Embryonic facial prominence (tissue), 1 donor: ENCODE data around the gene PHF24.
"Not testable (repeated sequence)": the region's sequence is repeated elsewhere in the genome, so short reads cannot be mapped to it uniquely, and the experiment has no call there.

Experiments used
- DNase-seq: peaks from one replicate; pipeline ENCODE4 v3.0.0-alpha.2; 2016; ENCODE audit errors: extremely low spot score

PHF24 gene

DNA sequence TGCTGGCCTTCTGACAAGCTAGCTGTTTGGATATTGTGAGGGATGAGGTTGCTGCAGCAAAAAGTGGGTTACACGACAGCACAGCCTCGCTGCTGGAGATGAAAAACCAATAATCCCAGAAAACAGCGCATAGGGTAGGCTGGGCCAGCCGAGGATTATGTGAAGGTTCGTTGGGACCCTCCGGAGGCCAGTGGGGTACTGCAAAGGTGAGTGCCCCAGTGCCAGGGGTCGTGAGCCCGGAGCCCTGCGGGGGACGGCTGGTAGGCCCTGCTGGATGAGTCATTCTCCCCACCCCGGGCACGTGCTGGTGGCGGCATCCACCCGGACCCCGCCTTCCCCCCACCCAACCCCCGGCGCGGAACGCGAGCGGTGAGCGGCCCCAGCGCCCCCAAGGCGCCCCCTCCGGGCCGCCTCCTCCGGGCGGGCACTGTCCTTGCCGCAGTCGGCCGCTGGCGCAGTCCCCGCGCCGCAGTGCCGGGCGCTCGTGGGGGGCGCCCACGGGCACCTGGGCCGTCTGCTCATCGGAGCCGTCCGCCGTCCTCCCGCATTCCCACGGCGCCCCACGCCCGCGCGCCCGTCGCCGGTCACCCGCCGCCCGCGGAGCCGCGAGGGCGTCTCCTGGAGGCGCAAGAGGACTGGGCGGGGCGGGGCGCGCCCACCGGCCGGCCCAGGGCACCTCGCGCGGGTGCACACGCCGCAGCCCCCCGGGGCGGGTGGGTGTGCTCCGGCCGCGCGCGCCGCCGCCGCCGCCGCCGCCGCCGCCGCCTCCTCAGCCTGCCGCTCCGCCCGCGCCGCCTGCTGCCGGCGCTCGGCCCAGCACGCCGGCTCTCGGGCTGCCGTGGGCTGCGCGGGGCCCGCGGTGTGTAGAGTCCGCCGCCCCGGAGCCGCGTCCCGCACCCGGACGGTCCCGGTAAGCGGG is at the start of gene PHF24:
Gene PHF24 (plus strand): TSS at position 794 of the 919 bp plus-strand sequence. CDS start 13,014 bp downstream, outside the sequence.
- no peak for DNase-seq

DNA sequence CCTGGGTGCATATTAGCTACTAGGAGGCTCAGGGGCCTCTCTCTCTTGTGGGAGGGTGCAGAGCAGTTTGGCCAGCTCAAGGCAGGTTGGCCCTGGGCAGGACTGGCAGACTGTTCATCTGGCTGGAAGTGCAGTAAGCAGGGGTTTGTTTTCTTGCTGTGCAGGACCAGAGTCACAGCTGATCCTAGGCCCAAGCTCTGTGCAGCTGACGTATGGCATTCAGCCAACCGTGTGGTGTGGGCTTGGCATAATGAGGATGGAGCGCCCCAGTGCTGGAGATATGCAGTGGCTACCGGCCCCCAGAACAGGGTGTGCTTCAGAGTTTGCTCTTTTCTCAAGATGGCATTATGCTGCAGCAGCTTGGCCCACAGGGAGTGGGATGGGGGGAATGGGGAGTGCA is 31.0 kb upstream of the PHF24 start:
- DNase-seq, result no peak

DNA sequence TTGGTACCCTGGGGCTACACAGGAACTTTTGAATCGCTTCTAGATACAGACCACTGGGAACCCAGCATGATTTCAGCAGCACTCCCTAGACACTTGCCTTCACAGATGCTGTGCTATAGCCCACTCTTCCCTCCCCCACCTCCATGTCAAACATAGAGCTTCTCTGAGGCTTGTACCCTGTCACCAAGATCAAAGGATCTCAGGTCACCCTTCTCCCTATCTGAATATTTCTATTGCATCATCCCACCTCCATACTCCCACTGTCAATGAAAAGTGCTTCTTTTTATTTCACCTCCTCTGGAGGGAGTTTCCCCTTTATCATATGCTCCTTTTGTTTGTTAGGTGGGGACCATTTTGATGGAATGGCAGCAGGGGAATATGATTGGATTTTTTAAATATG is 29.2 kb upstream of the PHF24 start:
- no peak for DNase-seq

DNA sequence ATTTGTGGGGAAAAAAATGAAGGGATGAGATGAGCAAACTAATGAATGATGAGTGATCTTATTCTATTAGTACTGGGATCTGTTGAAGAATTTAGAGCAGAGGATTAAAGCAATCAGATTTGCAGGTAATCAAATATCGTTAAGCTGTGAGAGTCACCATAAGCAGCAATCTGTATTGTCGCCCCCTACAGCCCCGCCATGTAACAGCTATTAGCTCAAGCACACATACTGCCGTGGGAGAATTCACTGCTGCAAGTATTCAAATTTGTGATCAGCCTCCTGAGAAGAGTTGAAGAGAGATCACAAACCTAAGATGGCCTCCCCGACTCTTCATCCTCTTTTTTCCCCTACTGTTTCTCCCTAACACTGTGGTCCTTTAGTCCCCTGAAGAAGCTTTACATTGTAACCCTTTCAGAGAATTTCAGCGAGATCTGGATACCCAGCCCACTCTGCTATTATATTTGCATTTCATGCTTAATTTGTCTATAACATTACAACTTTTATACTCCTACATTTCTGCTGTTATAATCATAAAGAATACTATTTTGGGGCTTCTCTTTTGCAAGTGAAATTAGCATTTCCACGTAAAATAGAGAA is 28.5 kb upstream of the PHF24 start:
- DNase-seq, result no peak

DNA sequence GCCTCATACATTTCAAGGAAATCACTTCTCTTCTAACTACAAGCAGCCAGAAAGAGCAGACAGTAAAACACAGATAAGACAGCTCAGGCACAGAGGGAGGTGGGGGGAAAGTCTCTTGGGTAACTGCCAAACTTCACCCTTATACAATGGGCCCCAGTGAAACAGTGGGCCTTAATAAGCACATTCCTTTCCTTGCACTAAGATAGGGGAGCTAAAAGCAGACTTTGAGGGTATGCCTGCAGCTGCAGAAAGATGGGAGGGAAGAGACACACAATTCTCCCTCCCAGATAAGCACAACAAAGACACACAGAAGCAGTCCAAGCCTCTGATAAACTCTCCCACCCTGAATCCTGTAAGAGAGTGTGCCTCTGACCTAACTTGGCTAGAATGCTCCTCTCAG is 18.1 kb upstream of the PHF24 start:
- not testable (repeated sequence) for DNase-seq

DNA sequence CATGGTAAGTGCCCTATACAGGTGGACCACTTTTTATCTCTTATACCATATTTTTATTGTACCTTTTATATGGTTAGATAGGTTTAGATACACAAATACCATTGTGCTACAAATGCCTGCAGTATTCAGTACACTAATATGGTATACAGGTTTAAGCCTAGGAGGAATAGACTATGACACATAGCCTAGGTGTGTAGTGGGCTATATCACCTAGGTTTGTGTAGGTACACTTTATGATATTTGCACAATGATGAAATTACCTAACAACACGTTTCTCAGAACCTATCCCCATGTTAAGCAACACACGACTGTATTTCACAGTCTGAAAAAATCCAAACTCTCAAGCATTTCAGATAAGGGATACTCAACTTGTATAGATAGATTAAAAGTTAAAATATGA is 9.6 kb upstream of the PHF24 start:
- no peak for DNase-seq

DNA sequence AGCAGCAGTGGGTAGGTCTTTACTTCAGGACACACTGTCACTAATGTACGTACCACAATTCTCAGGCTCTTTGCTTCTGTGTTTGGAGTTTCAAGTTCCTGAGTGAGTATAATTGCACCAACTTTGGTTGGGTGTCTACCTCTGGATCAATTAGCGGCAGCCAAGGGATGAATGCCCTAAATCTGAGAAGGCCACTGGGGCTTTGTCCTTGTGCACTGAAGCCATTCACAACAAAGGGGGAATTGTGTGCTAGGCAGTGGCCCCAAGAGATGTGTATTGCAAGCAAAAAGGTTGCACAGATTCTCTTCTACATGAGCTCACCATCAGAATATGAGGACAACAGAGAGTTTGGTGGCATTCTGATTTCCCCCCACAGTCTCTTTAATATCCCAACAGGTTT is 3.9 kb upstream of the PHF24 start:
- no peak for DNase-seq

DNA sequence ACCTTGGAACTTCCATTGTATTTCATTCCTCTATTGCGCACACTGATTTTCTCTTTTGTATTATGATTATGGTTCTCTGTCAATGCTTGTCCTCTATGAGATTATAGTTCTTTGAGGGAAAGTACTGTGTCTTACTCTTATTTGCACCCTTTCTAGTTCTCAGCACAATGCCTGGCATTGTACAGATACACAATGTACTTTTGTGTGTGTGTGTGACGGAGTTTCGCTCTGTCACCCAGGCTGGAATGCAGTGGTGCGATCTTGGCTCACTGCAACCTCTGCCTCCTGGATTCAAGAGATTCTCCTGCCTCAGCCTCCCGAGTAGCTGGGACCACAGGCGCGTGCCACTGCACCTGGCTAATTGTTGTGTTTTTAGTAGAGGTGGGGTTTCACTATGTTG is 2.0 kb upstream of the PHF24 start:
- DNase-seq, result not testable (repeated sequence)

DNA sequence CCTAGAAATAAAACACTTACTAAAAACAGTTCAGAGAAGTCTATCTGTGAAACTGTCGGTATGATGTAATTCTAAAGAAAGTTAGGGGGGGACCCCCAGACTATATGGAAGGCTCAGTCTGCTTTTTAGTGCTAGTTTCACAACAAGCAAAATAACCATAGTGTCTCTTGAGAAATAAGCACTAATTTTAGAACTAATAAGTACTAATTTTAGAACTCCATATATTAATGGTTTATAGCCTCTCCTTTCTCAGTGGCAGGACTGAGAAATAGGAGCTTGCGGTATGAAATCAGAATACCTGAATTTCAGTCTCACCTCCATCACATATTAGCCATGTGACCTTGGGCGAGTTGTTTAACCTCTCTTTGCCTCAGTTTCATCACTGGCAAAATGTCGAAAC is 1.4 kb upstream of the PHF24 start:
- DNase-seq, result no peak

DNA sequence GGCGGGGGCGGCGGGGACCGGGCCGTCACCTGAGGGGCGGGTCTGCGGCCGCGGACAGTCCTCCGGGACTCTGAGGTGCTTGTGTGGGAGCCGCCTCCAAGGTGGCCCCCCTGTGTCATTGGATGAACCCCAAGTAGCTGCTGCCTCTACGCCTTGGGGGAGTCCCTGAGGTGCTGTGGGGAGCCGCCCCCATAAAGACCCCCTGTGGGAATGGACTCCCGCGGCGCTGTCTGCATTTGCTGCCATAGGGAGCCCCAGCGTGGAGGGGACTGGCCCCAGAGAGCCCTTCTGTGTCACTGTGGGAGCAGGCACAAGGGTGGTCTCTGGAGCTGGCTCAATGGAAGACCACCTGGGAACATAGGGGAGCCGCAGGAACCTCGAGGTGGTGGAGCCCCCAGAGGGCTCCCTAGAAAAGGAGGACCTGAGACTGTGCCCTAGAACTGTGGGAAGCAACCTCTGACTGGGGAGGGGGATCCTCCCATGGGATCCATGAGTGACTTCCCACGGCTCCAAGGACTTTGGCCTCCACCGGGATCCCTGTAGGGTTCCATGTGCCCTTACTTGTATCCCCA is 412 bp downstream of the PHF24 start:
- no peak for DNase-seq

DNA sequence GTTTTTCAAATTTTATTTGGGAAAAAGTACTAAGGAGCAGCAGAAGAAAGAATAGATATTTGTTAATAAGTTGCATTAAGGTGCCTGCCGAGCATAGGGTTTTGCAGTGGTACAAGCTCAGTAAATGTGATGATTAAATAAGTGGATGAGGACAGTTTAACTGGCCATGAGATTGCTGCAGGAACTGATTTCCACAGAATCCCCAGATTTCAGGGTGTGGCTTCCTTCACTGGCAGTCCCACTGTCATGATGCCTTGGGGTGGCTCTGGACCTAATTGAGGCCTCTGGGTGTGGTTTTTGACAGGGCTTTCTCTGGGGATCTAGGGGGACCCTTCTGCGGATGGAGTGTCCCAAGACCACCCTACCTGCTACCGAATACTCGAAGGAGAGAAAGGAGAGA is 1.4 kb downstream of the PHF24 start:
- no peak for DNase-seq

DNA sequence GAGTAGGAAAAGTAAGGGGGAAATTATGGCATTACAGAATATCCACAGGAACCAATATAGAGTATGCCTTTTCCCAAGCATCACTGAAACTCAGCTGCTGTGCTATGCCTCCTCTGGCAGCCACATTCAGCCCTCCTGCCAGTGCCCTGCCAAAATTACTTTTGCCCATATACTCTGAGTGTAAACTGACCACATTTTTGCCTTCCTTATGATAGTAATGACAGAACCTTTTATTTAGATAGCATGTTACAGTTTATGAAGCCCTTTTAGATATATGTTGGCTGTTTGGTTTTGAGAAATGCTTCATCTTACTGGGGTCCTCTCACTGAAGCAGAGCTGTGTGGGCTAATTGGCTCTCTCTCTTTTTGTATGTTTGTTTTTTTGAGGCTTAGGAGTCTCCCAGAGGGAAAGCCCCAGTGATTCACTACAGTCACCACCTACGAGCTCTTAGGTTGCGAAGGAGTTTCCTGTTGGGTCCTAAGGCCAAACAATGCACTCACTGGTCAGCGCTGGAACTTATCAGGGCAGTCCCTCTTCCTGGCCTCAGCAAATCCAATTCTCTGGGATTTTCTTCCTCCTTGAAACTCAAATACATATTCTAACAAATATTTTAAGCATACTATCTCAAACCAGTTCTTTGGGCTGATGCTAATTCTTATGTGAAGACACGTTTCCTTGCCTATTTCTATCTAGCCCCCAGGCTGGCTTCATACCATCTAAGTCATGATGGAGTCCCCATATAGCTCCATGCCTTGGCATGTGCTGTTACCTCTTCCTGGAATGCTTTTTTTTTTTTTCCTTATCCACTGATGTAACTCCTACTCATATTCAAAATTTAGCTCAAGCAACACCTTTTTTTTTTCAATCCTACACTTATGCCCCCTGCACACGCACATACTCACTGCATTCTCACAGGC is 3.7 kb downstream of the PHF24 start:
- DNase-seq, result no peak

DNA sequence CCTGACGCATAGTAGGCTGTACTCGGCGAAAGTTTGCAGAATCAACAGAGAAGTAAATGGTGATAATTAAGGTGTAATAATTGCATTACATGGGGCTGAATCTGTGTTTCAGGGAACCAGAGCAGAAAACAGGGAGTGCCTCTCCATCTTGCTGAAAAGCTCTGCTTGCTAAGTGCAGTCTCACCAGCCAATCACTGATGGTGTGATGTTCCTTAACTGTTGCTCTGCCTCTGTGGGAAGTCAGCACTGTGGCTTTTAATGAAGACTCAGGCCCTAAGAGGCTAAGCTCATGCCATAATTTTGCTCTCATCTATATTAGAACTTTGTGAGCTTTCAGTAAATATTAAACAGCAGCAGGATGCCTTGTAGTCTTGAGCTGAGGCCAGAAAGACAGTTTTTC is 4.5 kb downstream of the PHF24 start:
- DNase-seq, result no peak

DNA sequence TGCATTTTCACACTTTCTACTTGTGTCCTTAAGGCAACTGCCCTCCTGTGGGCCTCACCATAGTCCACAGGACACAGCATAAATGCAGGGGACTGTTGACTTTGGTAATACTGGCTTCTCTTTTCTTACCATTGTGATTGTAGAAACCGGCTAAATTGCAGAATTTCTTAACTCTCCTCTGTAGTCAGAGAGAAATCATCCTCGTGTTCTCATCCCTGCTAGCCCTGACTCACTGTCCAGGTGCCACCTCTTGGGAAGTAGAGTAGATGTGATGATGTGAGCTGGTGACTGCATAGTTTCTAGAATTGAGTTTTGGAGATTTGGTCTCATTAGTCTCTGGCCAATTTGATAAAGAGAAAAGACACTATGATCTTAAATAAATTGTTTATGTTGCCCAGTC is 5.5 kb downstream of the PHF24 start:
- no peak for DNase-seq

DNA sequence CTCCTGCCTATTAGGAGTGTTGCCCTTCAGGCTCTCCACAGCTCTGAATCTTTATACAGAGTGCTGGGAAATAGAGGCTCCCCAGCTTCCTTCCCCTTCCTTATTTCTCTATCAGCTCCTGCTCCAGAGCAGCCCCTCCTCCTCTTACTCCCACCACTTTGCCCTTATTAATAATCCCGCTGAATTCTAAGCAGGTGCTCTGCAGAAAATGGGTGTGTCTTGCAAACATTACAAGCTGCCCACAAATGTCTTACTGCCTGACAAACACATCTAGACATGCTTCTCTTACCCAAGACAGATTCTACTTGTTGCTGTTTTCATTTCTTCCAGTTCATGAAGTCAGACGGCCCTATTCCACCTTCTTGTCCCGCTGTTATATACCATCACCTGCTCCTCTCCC is 6.4 kb downstream of the PHF24 start:
- DNase-seq, result no peak

DNA sequence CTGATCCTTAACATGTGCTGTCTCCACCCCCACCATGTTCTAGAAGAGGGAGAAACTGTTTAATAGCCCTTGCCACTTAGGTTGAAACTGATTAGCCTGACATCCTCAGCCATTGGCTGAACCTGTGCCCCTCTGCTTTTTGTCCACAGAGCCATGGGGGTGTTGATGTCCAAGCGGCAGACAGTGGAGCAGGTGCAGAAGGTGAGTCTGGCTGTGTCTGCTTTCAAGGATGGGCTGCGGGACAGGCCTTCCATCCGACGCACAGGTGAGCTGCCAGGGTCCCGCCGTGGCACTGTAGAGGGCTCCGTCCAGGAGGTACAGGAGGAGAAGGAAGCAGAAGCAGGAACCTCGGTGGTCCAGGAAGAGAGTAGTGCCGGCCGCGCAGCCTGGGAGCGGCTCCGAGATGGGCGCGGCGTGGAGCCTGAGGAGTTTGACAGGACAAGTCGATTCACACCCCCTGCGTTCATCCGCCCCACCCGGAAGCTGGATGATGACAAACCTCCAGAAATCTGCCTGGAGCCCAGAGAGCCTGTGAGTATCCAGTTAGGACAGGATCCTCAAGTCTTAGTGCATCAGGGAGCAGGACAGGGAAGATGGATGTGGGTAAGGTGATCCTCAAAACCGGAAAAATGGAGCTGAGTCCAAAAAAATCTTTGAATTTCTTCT is 13.2 kb downstream of the PHF24 start:
- DNase-seq, result no peak

DNA sequence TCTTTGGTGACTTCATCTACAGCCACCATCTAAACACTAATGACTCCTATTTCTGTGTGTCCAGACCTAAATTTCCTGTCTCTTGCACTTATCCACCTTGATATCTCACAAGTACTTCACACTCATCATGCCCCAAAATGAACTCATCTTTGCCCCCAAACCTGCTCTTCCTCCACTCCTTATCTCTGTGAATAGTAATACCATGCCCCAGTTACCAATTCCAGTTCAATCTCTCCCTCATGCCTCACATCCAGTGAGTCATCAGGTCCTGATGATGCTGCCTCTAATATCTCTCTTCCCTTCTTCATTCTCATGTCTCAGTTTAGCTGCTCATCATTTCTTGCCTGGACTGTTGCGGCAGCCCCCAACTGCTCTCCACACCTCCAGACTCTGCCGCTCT is 16.6 kb downstream of the PHF24 start:
- no peak for DNase-seq

DNA sequence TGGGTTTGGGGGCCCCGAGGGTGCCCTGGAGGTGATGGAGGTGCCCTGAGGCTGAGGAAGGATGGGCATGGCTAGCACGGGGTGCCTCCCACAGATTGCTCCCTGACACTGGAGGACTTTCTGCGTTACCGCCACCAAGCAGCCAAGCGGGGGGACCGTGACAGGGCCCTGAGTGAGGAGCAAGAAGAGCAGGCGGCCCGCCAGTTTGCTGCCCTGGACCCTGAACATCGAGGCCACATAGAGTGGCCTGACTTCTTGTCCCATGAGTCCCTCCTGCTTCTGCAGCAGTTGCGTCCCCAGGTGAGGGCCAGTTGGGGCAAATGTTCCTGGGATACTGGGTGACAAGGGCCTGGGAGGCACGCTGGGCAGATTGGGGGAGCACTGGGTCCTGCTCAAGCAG is 18.4 kb downstream of the PHF24 start:
- DNase-seq, result no peak

DNA sequence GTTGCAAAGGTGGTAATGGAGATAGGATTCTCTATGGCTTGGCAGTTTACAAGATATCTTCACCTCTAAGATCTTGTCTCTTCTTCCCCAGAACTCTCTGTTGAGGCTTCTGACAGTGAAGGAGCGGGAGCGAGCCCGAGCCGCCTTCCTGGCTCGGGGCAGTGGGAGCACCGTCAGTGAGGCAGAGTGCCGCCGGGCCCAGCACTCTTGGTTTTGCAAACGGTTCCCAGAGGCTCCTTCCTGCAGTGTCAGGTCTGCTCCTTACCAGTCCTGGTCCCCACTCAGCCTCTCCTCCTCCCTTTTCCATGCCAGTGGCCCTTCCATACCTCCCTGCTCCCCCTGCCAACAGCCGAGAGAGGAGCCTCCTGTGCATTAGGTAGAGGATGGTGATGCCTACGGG is 18.9 kb downstream of the PHF24 start:
- DNase-seq, result no peak

DNA sequence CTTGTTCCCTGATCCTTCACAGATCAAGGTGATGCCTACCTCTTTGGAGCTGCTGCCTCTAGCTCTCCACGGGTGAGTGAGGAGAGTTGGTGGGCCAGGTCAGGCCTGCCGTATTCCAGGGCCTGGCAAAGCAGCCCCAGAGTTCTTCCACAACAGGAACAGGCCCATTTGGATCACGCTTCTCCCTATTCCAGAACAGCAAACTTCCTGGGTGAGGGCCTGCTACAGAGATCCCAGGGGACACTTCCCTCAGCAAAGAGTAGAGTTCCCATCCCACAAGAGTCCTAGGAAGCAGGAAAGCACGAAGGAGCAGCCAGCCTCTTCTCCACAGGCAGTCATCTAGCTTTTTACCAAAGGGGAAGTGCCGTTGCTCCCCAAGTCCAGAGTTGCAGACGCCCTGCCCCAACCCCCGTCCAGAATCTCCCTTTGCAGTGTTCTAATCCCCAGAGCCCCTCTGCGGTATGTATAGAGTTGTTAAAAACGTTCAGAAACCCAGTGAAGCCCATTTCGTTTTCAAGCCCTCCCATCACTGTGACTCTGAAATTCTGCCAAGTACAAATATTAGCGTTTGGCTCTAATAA is 22.2 kb downstream of the PHF24 start:
- DNase-seq, result no peak

DNA sequence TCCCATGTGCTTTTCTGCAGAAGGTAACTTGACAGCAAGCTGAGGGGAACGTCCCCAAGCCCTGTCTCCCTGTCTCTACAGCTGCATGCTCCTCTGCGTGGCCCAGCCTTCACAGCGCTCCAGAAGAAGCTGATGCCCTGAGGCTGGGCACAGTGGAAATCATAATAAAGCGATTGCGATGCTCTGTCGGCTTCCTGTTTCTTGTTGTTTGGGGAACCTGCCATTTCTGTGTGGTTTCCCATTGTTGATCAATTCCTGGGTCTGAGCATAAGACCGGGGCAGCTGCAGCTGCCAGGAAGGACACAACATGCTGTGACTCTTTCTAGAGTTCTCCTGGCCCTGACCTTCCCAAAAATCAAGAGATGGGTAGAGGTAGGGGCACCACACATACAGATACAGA is 24.3 kb downstream of the PHF24 start:
- DNase-seq, result no peak
